ENCODE measurements around the gene FNDC5. TPM values are rescaled to one million over a fixed set of nuclear protein-coding genes. Genes with fewer than 3 reads are reported as not detected.

FNDC5 gene
- total and polyA plus RNA-seq, 4 donors: 0.43 to 10.5 (median 2.0) TPM

GRCh38 chr1:32900956-32901822 is 30.5 kb upstream of the FNDC5 start, which contains the start of gene TMEM54:
TMEM54 (minus strand) TSS chr1:32901389; CDS start chr1:32901238, 151 bp downstream.
- Histone ChIP-seq H3K27me3 (ENCODE audit: control insufficient read depth in 4 of 4, insufficient read depth in 4 of 4, low read length in 3 of 4) (no peaks in the 10 kb centered on the region), H3K9ac (ENCODE audit: low read depth in 1 of 2, low read length in 2 of 2) (no peak within 1 kb of the TSS), H3K4me1 (ENCODE audit: control insufficient read depth in 4 of 4, insufficient read depth in 4 of 4, low read length in 3 of 4) (peaks cover 4 to 16% (median 11%) of the 10 kb centered on the region in 4 donors), H3K27ac (ENCODE audit: low read depth in 1 of 2, low read length in 2 of 2) (no peak within 1 kb of the TSS), H3K4me3 (ENCODE audit: low read depth in 1 of 3, low read length in 3 of 3) (peak within 1 kb of the TSS; percentile 29 to 63 (median 53)), H3K36me3 (ENCODE audit: control insufficient read depth in 4 of 4, insufficient read depth in 3 of 4, low read depth in 1 of 4, low read length in 3 of 4) (no peaks in the 10 kb centered on the region), H3K9me3 (ENCODE audit: control insufficient read depth in 4 of 4, low read length in 3 of 4) (no peaks in the 10 kb centered on the region)
- 3% methylated on average over 92 of the region's 92 CpGs for WGBS
- no peak for DNase-seq (ENCODE audit: low spot score)
- no peak for TF ChIP-seq GABPA (IDR thresholded peaks at IDR 0.05 in 1 of 2, conservative IDR thresholded peaks at IDR 0.05 in 1 of 2)
- TF ChIP-seq, protein P1, sequence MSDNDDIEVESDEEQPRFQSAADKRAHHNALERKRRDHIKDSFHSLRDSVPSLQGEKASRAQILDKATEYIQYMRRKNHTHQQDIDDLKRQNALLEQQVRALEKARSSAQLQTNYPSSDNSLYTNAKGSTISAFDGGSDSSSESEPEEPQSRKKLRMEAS (IDR thresholded peaks at IDR 0.05): no peak

DNA sequence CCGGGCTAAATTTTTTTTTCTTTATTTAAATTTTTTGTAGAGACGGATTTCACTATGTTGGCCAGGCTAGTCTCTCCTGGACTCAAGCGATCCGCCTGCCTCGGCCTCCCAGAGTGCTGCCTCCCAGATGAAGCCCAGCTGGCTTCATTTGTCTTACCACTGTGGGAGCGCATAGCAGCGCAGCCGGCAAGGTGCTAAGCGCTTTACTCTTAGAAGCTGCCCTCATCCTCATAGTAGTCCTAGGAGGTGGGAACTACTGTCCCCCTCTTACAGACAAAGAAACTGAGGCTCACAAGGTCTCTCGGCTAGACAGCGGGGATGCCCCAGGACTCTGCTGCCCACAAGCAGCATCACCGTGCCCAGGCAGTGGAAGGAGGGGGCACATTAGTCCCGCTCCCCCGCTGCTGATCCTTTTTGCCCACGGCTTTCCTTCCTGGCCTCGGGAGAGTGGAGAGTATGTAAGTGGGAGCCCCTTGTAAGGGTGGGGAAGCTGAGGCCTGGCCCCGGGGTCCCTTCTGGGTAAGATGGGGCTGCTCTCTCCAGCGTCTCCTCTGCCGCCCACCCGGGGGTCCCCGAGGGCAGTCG is 29.8 kb upstream of the FNDC5 start:
- no peak overlapping the region for H3K27ac ChIP-seq (ENCODE audit: low read depth in 1 of 2, low read length in 2 of 2)
- H3K4me3 ChIP-seq (ENCODE audit: low read depth in 1 of 3, low read length in 3 of 3): peak overlapping the region in 1 of 3 donors; percentile 63
- peaks cover 4 to 21% (median 11%) of the 10 kb centered on the region in 4 donors for H3K4me1 ChIP-seq (ENCODE audit: control insufficient read depth in 4 of 4, insufficient read depth in 4 of 4, low read length in 3 of 4)
- 38% methylated on average over 22 of the region's 22 CpGs for WGBS
- H3K9ac ChIP-seq (ENCODE audit: low read depth in 1 of 2, low read length in 2 of 2): no peak overlapping the region
- no peak for DNase-seq (ENCODE audit: low spot score)
- no peaks in the 10 kb centered on the region for H3K36me3 ChIP-seq (ENCODE audit: control insufficient read depth in 4 of 4, insufficient read depth in 3 of 4, low read depth in 1 of 4, low read length in 3 of 4)
- no peaks in the 10 kb centered on the region for H3K27me3 ChIP-seq (ENCODE audit: control insufficient read depth in 4 of 4, insufficient read depth in 4 of 4, low read length in 3 of 4)
- TF ChIP-seq, protein P1 (IDR thresholded peaks at IDR 0.05): no peak
- TF ChIP-seq FOXA2 (IDR thresholded peaks at IDR 0.05) (no peak), GABPA (IDR thresholded peaks at IDR 0.05 in 1 of 2, conservative IDR thresholded peaks at IDR 0.05 in 1 of 2) (no peak), YY1 (IDR thresholded peaks at IDR 0.05) (no peak), RAD21 (IDR thresholded peaks at IDR 0.05) (no peak), FOXA1 (IDR thresholded peaks at IDR 0.05) (no peak), NR2F2 (IDR thresholded peaks at IDR 0.05) (no peak), ZBTB33 (IDR thresholded peaks at IDR 0.05) (no peak), SP1 (IDR thresholded peaks at IDR 0.05) (no peak), EGR1 (IDR thresholded peaks at IDR 0.05; ENCODE audit: low read depth in 2 of 2) (no peak), HNF4A (conservative IDR thresholded peaks at IDR 0.05) (no peak), TAF1 (conservative IDR thresholded peaks at IDR 0.05) (no peak), ATF3 (IDR thresholded peaks at IDR 0.05) (no peak)
- TF ChIP-seq, protein P2, sequence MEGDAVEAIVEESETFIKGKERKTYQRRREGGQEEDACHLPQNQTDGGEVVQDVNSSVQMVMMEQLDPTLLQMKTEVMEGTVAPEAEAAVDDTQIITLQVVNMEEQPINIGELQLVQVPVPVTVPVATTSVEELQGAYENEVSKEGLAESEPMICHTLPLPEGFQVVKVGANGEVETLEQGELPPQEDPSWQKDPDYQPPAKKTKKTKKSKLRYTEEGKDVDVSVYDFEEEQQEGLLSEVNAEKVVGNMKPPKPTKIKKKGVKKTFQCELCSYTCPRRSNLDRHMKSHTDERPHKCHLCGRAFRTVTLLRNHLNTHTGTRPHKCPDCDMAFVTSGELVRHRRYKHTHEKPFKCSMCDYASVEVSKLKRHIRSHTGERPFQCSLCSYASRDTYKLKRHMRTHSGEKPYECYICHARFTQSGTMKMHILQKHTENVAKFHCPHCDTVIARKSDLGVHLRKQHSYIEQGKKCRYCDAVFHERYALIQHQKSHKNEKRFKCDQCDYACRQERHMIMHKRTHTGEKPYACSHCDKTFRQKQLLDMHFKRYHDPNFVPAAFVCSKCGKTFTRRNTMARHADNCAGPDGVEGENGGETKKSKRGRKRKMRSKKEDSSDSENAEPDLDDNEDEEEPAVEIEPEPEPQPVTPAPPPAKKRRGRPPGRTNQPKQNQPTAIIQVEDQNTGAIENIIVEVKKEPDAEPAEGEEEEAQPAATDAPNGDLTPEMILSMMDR (IDR thresholded peaks at IDR 0.05; ENCODE audit: low read depth, low read length, missing input control): no peak
- H3K9me3 ChIP-seq (ENCODE audit: control insufficient read depth in 4 of 4, low read length in 3 of 4): no peaks in the 10 kb centered on the region
